GM12892 (cell line): Measurements from ENCODE around the gene ANXA11.

Source experiments
- POLR2A ChIP-seq: IDR thresholded peaks from 2 replicates; pipeline ENCODE4 v1.6.1; 2011; ENCODE audit warnings: low read depth, low read length, control low read depth
- POLR2AphosphoS5 ChIP-seq: IDR thresholded peaks from 2 replicates; pipeline ENCODE4 v1.6.1; 2011; ENCODE audit warnings: low read depth, low read length, control low read depth
- TAF1 ChIP-seq: IDR thresholded peaks from 2 replicates; pipeline ENCODE4 v1.6.1; 2011; ENCODE audit warnings: low read depth, mild to moderate bottlenecking, control low read depth, low read length, borderline replicate concordance

DNA sequence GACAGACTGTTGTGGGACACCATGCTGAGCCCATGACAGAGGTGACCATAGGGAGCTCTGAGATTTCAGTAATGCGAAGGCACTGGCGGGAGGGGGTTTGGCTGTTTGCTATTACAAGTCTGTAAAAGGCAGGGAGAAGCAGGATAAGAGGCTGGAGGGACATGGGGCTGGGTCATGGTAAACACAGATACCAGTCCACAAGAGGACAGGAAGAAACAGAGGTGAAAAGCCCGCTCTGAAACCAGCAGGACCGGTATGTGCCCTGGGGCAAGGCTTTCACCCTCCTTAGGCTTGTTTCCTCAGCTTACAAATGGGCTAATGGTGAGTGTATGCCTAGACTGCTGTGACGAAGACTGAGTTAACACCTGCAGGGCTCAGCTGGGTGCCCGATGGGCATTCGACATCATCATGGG is 34.1 kb downstream of the ANXA11 start:
- no peak for TF ChIP-seq POLR2A
- no peak for TF ChIP-seq POLR2AphosphoS5
- no peak for TF ChIP-seq TAF1
